ENCODE results near the gene TAP1.

DNA sequence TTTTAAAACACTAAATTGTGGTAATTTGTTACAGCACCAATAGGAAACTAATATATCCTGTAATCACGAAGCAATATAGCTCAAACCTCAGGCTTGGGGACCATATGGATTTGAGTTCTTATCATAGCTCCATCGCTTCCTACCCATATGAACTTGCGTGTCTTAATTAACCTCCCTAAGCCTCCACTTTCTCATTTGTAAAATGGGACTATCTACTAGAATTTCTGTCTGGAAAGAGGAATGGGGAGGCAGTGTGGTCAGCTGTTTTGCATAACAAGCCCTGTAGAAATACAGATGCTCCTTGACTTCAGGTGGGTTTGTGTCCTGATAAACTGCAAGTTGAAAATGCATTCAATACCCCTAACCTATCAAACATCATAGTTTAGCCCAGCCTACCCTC lies 53.8 kb downstream of the TAP1 start:
- TF ChIP-seq CTCF (IDR thresholded peaks at IDR 0.05) = no peak
- TF ChIP-seq REST (IDR thresholded peaks at IDR 0.05) = no peak
- no peak for TF ChIP-seq POLR2A (IDR thresholded peaks at IDR 0.05; ENCODE audit: low read length)
- no peak for TF ChIP-seq CHD2 (IDR thresholded peaks at IDR 0.05; ENCODE audit: low read length, partially characterized antibody)
- TF ChIP-seq CEBPB (IDR thresholded peaks at IDR 0.05) = no peak
- no peak for TF ChIP-seq EP300 (IDR thresholded peaks at IDR 0.05)

Data from A549 (cell line).